Ascending aorta (tissue), 2 donors: ENCODE measurements around the gene CBLB. TPM values are rescaled to one million over a fixed set of nuclear protein-coding genes. Genes with fewer than 3 reads are reported as not detected.

Experiments
- DNase-seq, 2 donors: peaks; one replicate each; pipeline ENCODE4 v3.0.0-alpha.2; 2019; ENCODE audit warnings: low spot score in 2 of 2
- H3K27ac ChIP-seq, 2 donors: fragments of 200-600 bp; sonication (generic); one replicate each; pipeline ENCODE4 v1.5.1; 2016 to 2017; ENCODE audit warnings: mild to moderate bottlenecking in 1 of 2
- H3K27me3 ChIP-seq: fragments of 200-600 bp; sonication (generic); one replicate; pipeline ENCODE4 v1.5.1; 2017
- H3K36me3 ChIP-seq, 2 donors: fragments of 200-600 bp; sonication (generic); one replicate each; pipeline ENCODE4 v1.5.1; 2016
- H3K4me1 ChIP-seq, 2 donors: fragments of 200-600 bp; sonication (generic); one replicate each; pipeline ENCODE4 v1.5.1; 2016 to 2017; ENCODE audit warnings: mild to moderate bottlenecking in 1 of 2
- H3K4me3 ChIP-seq, 2 donors: fragments of 200-600 bp; sonication (generic); one replicate each; pipeline ENCODE4 v1.5.1; 2016 to 2017; ENCODE audit warnings: mild to moderate bottlenecking in 1 of 2
- H3K9me3 ChIP-seq, 2 donors: fragments of 200-600 bp; sonication (generic); one replicate each; pipeline ENCODE4 v1.5.1; 2016
- CTCF ChIP-seq, 3 experiments: fragments of 200-600 bp in 2 of 3; fragments of 450-650 bp in 1 of 3; sonication (generic) in 2 of 3; IDR thresholded peaks; one replicate each; pipeline ENCODE4 v1.5.1; 2016 to 2019; ENCODE audit warnings: antibody characterized with exemption in 3 of 3, mild to moderate bottlenecking in 1 of 3, moderate library complexity in 1 of 3
- intact Hi-C: fragments of 100-400 bp; cut with DNase I; formaldehyde crosslinking; loops from one replicate; pipeline ENCODE4 v1.15.1; 2023
- total RNA-seq: library from RNA; depleted of rRNA; stranded (reverse); fragments of >200 nt; gene quantifications from one replicate; pipeline ENCODE4 v1.1.0, GENCODE V29; 2016

The CBLB gene
- total RNA-seq, 1 donor from 2014 or later: 30.0 TPM

- H3K27ac ChIP-seq: no peak overlapping the region
- intact Hi-C loops: no loop called here
- TF ChIP-seq CTCF (IDR thresholded peaks at IDR 0.05): no peak
- H3K9me3 ChIP-seq: no peaks in the 10 kb centered on the region
- no peaks in the 10 kb centered on the region for H3K36me3 ChIP-seq
- H3K27me3 ChIP-seq: no peaks in the 10 kb centered on the region
- no peak overlapping the region for H3K4me3 ChIP-seq
- no peak for DNase-seq
- no peaks in the 10 kb centered on the region for H3K4me1 ChIP-seq
These were observed 219.3 kb downstream of the CBLB start for GRCh38 chr3:105649480-105649879.

- intact Hi-C loops: no loop called here
- Histone ChIP-seq H3K27me3 (no peaks in the 10 kb centered on the region), H3K36me3 (no peaks in the 10 kb centered on the region), H3K9me3 (no peaks in the 10 kb centered on the region), H3K27ac (no peak overlapping the region), H3K4me3 (no peak overlapping the region), H3K4me1 (no peaks in the 10 kb centered on the region)
- TF ChIP-seq CTCF (IDR thresholded peaks at IDR 0.05): no peak
- DNase-seq: no peak
These were observed 221.8 kb downstream of the CBLB start for GRCh38 chr3:105647047-105647446.

GRCh38 chr3:105639131-105639530 is 229.7 kb downstream of the CBLB start:
- DNase-seq: no peak
- Histone ChIP-seq H3K27ac (no peak overlapping the region), H3K36me3 (no peaks in the 10 kb centered on the region), H3K9me3 (no peaks in the 10 kb centered on the region), H3K27me3 (no peaks in the 10 kb centered on the region), H3K4me3 (no peak overlapping the region), H3K4me1 (no peaks in the 10 kb centered on the region)
- intact Hi-C loops: no loop called here
- no peak for TF ChIP-seq CTCF (IDR thresholded peaks at IDR 0.05)

- intact Hi-C loops: no loop called here
- H3K27ac ChIP-seq: no peak overlapping the region
- H3K27me3 ChIP-seq: no peaks in the 10 kb centered on the region
- no peaks in the 10 kb centered on the region for H3K9me3 ChIP-seq
- no peak overlapping the region for H3K4me3 ChIP-seq
- DNase-seq: no peak
- H3K36me3 ChIP-seq: no peaks in the 10 kb centered on the region
- no peak for TF ChIP-seq CTCF (IDR thresholded peaks at IDR 0.05)
- no peaks in the 10 kb centered on the region for H3K4me1 ChIP-seq
These were observed 234.1 kb downstream of the CBLB start for GRCh38 chr3:105634708-105635107.

- no peak overlapping the region for H3K27ac ChIP-seq
- H3K9me3 ChIP-seq: no peaks in the 10 kb centered on the region
- no peak for TF ChIP-seq CTCF (IDR thresholded peaks at IDR 0.05)
- DNase-seq: no peak
- H3K36me3 ChIP-seq: no peaks in the 10 kb centered on the region
- no peaks in the 10 kb centered on the region for H3K4me1 ChIP-seq
- no peak overlapping the region for H3K4me3 ChIP-seq
- no peaks in the 10 kb centered on the region for H3K27me3 ChIP-seq
- intact Hi-C loops: no loop called here
These were observed 239.1 kb downstream of the CBLB start for GRCh38 chr3:105629718-105630117.

GRCh38 chr3:105626739-105627138 is 242.1 kb downstream of the CBLB start:
- no peak overlapping the region for H3K4me3 ChIP-seq
- H3K9me3 ChIP-seq: no peaks in the 10 kb centered on the region
- no peaks in the 10 kb centered on the region for H3K4me1 ChIP-seq
- H3K27me3 ChIP-seq: no peaks in the 10 kb centered on the region
- DNase-seq: no peak
- H3K36me3 ChIP-seq: no peaks in the 10 kb centered on the region
- H3K27ac ChIP-seq: no peak overlapping the region
- intact Hi-C loops: no loop called here
- no peak for TF ChIP-seq CTCF (IDR thresholded peaks at IDR 0.05)
